Dermis blood vessel endothelial cell (primary cell): ENCODE measurements around the gene CYP3A4. TPM values are rescaled to one million over a fixed set of nuclear protein-coding genes. Genes with fewer than 3 reads are reported as not detected.

Experiments
- DNase-seq: peaks from one replicate; pipeline ENCODE4 v3.0.0; 2010
- total RNA-seq: library from RNA; depleted of rRNA; stranded (reverse); fragments of >200 nt; gene quantifications from 2 replicates; pipeline ENCODE4 v1.2.3, GENCODE V29; 2014

Gene CYP3A4
- total RNA-seq, 1 donor from 2014 or later: not detected

- DNase-seq: no peak
These were observed 63.0 kb downstream of the CYP3A4 start for GRCh38 chr7:99720800-99721595.

- no peak for DNase-seq
These were observed 63.8 kb downstream of the CYP3A4 start for GRCh38 chr7:99719996-99720769.

GRCh38 chr7:99713995-99714570, 69.9 kb downstream of the CYP3A4 start:
- no peak for DNase-seq

- DNase-seq: no peak
These were observed 74.0 kb downstream of the CYP3A4 start for GRCh38 chr7:99709838-99710578.

- no peak for DNase-seq
These were observed 74.7 kb downstream of the CYP3A4 start for GRCh38 chr7:99709260-99709659.

- DNase-seq: no peak
These were observed 76.9 kb downstream of the CYP3A4 start for GRCh38 chr7:99707096-99707495.

Other genes starting within 250 kb of the CYP3A4 start
- 6.1 TPM in 2 replicates for gene FAM200A, start 232.1 kb downstream of the CYP3A4 start, total RNA-seq
- 10.0 and 10.9 TPM in 2 replicates for gene ZNF655, start 225.5 kb downstream of the CYP3A4 start, total RNA-seq
- gene TMEM225B, start 185.9 kb downstream of the CYP3A4 start, total RNA-seq: 0.09 and 0.17 TPM in 2 replicates
- 14.8 and 17.9 TPM in 2 replicates for gene ZSCAN25, start 167.2 kb downstream of the CYP3A4 start, total RNA-seq
- not detected in 2 replicates for gene CYP3A5, start 104.2 kb downstream of the CYP3A4 start, total RNA-seq
- gene CYP3A7, start 49.0 kb downstream of the CYP3A4 start, total RNA-seq: not detected in 2 replicates
- not detected in 2 replicates for gene CYP3A43, start 43.8 kb upstream of the CYP3A4 start, total RNA-seq
- gene OR2AE1, start 92.8 kb upstream of the CYP3A4 start, total RNA-seq: 0.34 TPM in 1 of 2 replicates, not detected in the other
- gene TRIM4, start 135.3 kb upstream of the CYP3A4 start, total RNA-seq: 29.6 and 30.9 TPM in 2 replicates
- 0.42 and 0.51 TPM in 2 replicates for gene GJC3, start 145.4 kb upstream of the CYP3A4 start, total RNA-seq
- not detected in 2 replicates for gene AZGP1, start 191.8 kb upstream of the CYP3A4 start, total RNA-seq
- gene ZKSCAN1, start 231.4 kb upstream of the CYP3A4 start, total RNA-seq: 42.6 and 50.9 TPM in 2 replicates